Liver (tissue), 9 donors: ENCODE results near the gene ETV6. TPM values are rescaled to one million over a fixed set of nuclear protein-coding genes. Genes with fewer than 3 reads are reported as not detected.
A peak's percentile ranks its signal among the peaks of the same experiment; 100 is the strongest.

ENCODE experiments used
- DNase-seq: peaks from one replicate; pipeline ENCODE4 v3.0.0-alpha.2; 2017; ENCODE audit warnings: low spot score
- H3K27ac ChIP-seq, 2 donors: one replicate each; pipeline ENCODE4 v1.7.0; 2013; ENCODE audit warnings: inconsistent platforms in 2 of 2, low read length in 2 of 2, control low read depth in 1 of 2, low read depth in 1 of 2, mild to moderate bottlenecking in 1 of 2
- H3K27me3 ChIP-seq, 4 donors: one replicate each; pipeline versions ENCODE4 v1.6.1 to v1.7.0; 2013; ENCODE audit warnings: low read length in 3 of 4, inconsistent platforms in 1 of 4, mild to moderate bottlenecking in 1 of 4, moderate library complexity in 1 of 4; ENCODE audit not compliant: control insufficient read depth in 4 of 4, insufficient read depth in 4 of 4
- H3K36me3 ChIP-seq, 4 donors: one replicate each; pipeline versions ENCODE4 v1.6.1 to v1.7.0; 2013; ENCODE audit warnings: low read length in 3 of 4, mild to moderate bottlenecking in 3 of 4, low read depth in 1 of 4, moderate library complexity in 1 of 4; ENCODE audit not compliant: control insufficient read depth in 4 of 4, insufficient read depth in 3 of 4
- H3K4me1 ChIP-seq, 4 donors: one replicate each; pipeline versions ENCODE4 v1.6.1 to v1.7.0; 2013; ENCODE audit warnings: low read length in 3 of 4, mild to moderate bottlenecking in 3 of 4, moderate library complexity in 1 of 4; ENCODE audit not compliant: control insufficient read depth in 4 of 4, insufficient read depth in 4 of 4
- H3K4me3 ChIP-seq, 3 donors: one replicate each; pipeline versions ENCODE4 v1.6.1 to v1.7.0; 2013; ENCODE audit warnings: low read length in 3 of 3, control low read depth in 1 of 3, low read depth in 1 of 3, mild to moderate bottlenecking in 1 of 3
- H3K9ac ChIP-seq, 2 donors: one replicate each; pipeline ENCODE4 v1.7.0; 2013; ENCODE audit warnings: low read length in 2 of 2, mild to moderate bottlenecking in 2 of 2, moderate library complexity in 2 of 2, control low read depth in 1 of 2, low read depth in 1 of 2
- H3K9me3 ChIP-seq, 4 donors: one replicate each; pipeline versions ENCODE4 v1.6.1 to v1.7.0; 2013; ENCODE audit warnings: low read length in 3 of 4; ENCODE audit not compliant: control insufficient read depth in 4 of 4
- ATF3 ChIP-seq: IDR thresholded peaks from 2 replicates; pipeline ENCODE4 v1.6.1; 2016; ENCODE audit warnings: antibody characterized with exemption
- CTCF ChIP-seq: fragments of 150-350 bp; IDR thresholded peaks from 2 replicates; pipeline ENCODE4 v1.5.1; 2017; ENCODE audit warnings: improper control_type of control experiment, low read depth, low read length; ENCODE audit not compliant: missing input control
- EGR1 ChIP-seq, 2 donors: IDR thresholded peaks; 2 replicates each; pipeline ENCODE4 v1.6.1; 2016 to 2018; ENCODE audit warnings: antibody characterized with exemption in 2 of 2, low read depth in 2 of 2
- FOXA1 ChIP-seq: IDR thresholded peaks from 2 replicates; pipeline ENCODE4 v1.6.1; 2016; ENCODE audit warnings: antibody characterized with exemption
- FOXA2 ChIP-seq: IDR thresholded peaks from 2 replicates; pipeline ENCODE4 v1.6.1; 2016; ENCODE audit warnings: antibody characterized with exemption
- GABPA ChIP-seq, 2 donors: IDR thresholded peaks in 1 of 2; conservative IDR thresholded peaks in 1 of 2; 2 replicates each; pipeline ENCODE4 v1.6.1; 2016; ENCODE audit warnings: antibody characterized with exemption in 2 of 2, mild to moderate bottlenecking in 1 of 2, moderate library complexity in 1 of 2
- HNF4A ChIP-seq, 2 donors: conservative IDR thresholded peaks; 2 replicates each; pipeline ENCODE4 v1.6.1; 2016; ENCODE audit warnings: antibody characterized with exemption in 2 of 2, mild to moderate bottlenecking in 2 of 2
- MAX ChIP-seq: IDR thresholded peaks from 2 replicates; pipeline ENCODE4 v1.6.1; 2016; ENCODE audit warnings: antibody characterized with exemption
- NR2F2 ChIP-seq: IDR thresholded peaks from 2 replicates; pipeline ENCODE4 v1.6.1; 2016; ENCODE audit warnings: antibody characterized with exemption
- RAD21 ChIP-seq, 2 donors: IDR thresholded peaks; 2 replicates each; pipeline ENCODE4 v1.6.1; 2016; ENCODE audit warnings: antibody characterized with exemption in 2 of 2, mild to moderate bottlenecking in 2 of 2
- REST ChIP-seq: IDR thresholded peaks from 2 replicates; pipeline ENCODE4 v1.6.1; 2016; ENCODE audit warnings: antibody characterized with exemption, mild to moderate bottlenecking
- RXRA ChIP-seq, 2 donors: IDR thresholded peaks; 2 replicates each; pipeline ENCODE4 v1.6.1; 2017 to 2018; ENCODE audit warnings: antibody characterized with exemption in 2 of 2, mild to moderate bottlenecking in 1 of 2
- SP1 ChIP-seq: IDR thresholded peaks from 2 replicates; pipeline ENCODE4 v1.6.1; 2018; ENCODE audit warnings: antibody characterized with exemption, mild to moderate bottlenecking
- TAF1 ChIP-seq: conservative IDR thresholded peaks from 2 replicates; pipeline ENCODE4 v1.6.1; 2016; ENCODE audit warnings: antibody characterized with exemption, mild to moderate bottlenecking
- YY1 ChIP-seq: IDR thresholded peaks from 2 replicates; pipeline ENCODE4 v1.6.1; 2016; ENCODE audit warnings: antibody characterized with exemption, mild to moderate bottlenecking
- ZBTB33 ChIP-seq: IDR thresholded peaks from 2 replicates; pipeline ENCODE4 v1.6.1; 2016; ENCODE audit warnings: antibody characterized with exemption
- WGBS: extraction: QIAGEN DNeasy Blood & Tissue Kit; methylation state at CpG from one replicate; pipeline ENCODE4 v1.1.7; 2013; 5-methylcytosine and 5-hydroxymethylcytosine counted together
- polyA plus RNA-seq, 2 donors: library from polyadenylated mRNA; stranded (reverse) in 1 of 2; unstranded in 1 of 2; fragments of 200-250 nt in 1 of 2; fragments of >200 nt in 1 of 2; fragmentation: Nextera tagmentation in 1 of 2; extraction: Ambion mirVana in 1 of 2; gene quantifications; one replicate each; pipeline versions ENCODE4 v1.2.1 to v1.2.3, GENCODE V29; 2013 to 2015
- total RNA-seq, 2 donors: library from RNA; depleted of rRNA; stranded (reverse); fragments of >200 nt; gene quantifications; one replicate each; pipeline ENCODE4 v1.2.3, GENCODE V29; 2014
- donor health status: healthy.
- donor health status: healthy.
- donor health status: healthy.
- donor health status: healthy.
- donor health status: healthy.

ETV6 gene
- total and polyA plus RNA-seq, 4 donors = 2.0 to 6.2 (median 3.5) TPM

GRCh38 chr12:11667171-11667570, 17.7 kb downstream of the ETV6 start:
- Histone ChIP-seq H3K36me3 (no peaks in the 10 kb centered on the region), H3K27me3 (no peaks in the 10 kb centered on the region), H3K4me1 (peaks cover 2 to 10% (median 4%) of the 10 kb centered on the region in 4 donors), H3K9me3 (no peaks in the 10 kb centered on the region), H3K9ac (no peak overlapping the region), H3K4me3 (no peak overlapping the region), H3K27ac (no peak overlapping the region)
- DNase-seq = no peak
- 89% methylated on average over 5 of the region's 5 CpGs for WGBS
- TF ChIP-seq SP1 (no peak), EGR1 (IDR thresholded peaks at IDR 0.05; ENCODE audit: low read depth in 2 of 2) (peak in 1 of 2 donors; percentile 22)

- no peak overlapping the region for H3K27ac ChIP-seq
- H3K4me1 ChIP-seq = peaks cover 0 to 12% (median 7%) of the 10 kb centered on the region in 4 donors
- H3K4me3 ChIP-seq = no peak overlapping the region
- H3K36me3 ChIP-seq = no peaks in the 10 kb centered on the region
- DNase-seq = no peak
- WGBS = 70% methylated on average over 6 of the region's 6 CpGs
- H3K9ac ChIP-seq = no peak overlapping the region
- H3K9me3 ChIP-seq = no peaks in the 10 kb centered on the region
- no peak for TF ChIP-seq SP1
- TF ChIP-seq HNF4A (conservative IDR thresholded peaks at IDR 0.05) = no peak
- no peak for TF ChIP-seq ZBTB33
- TF ChIP-seq NR2F2 = no peak
- TF ChIP-seq FOXA1 = no peak
- TF ChIP-seq ATF3 = no peak
- no peak for TF ChIP-seq EGR1 (IDR thresholded peaks at IDR 0.05; ENCODE audit: low read depth in 2 of 2)
- TF ChIP-seq TAF1 = no peak
- H3K27me3 ChIP-seq = no peaks in the 10 kb centered on the region
These were observed 19.1 kb downstream of the ETV6 start for GRCh38 chr12:11668611-11669010.

GRCh38 chr12:11669348-11669747, 19.9 kb downstream of the ETV6 start:
- no peak for TF ChIP-seq CTCF
- no peak for TF ChIP-seq YY1
- TF ChIP-seq ATF3 = no peak
- no peak for TF ChIP-seq MAX
- TF ChIP-seq GABPA (IDR thresholded peaks at IDR 0.05 in 1 of 2, conservative IDR thresholded peaks at IDR 0.05 in 1 of 2) = no peak
- TF ChIP-seq ZBTB33 = no peak
- no peak for TF ChIP-seq FOXA1
- no peak for TF ChIP-seq NR2F2
- no peak for TF ChIP-seq REST
- TF ChIP-seq RAD21 (IDR thresholded peaks at IDR 0.05) = no peak
- no peak for TF ChIP-seq FOXA2
- no peak for TF ChIP-seq SP1
- no peak for TF ChIP-seq RXRA (IDR thresholded peaks at IDR 0.05)
- H3K9me3 ChIP-seq = no peaks in the 10 kb centered on the region
- 70% methylated on average over 5 of the region's 5 CpGs for WGBS
- DNase-seq = no peak
- H3K9ac ChIP-seq = no peak overlapping the region
- H3K36me3 ChIP-seq = no peaks in the 10 kb centered on the region
- no peak overlapping the region for H3K27ac ChIP-seq
- no peaks in the 10 kb centered on the region for H3K27me3 ChIP-seq
- no peak overlapping the region for H3K4me3 ChIP-seq
- peaks cover 0 to 12% (median 7%) of the 10 kb centered on the region in 4 donors for H3K4me1 ChIP-seq
